ENCODE measurements around the gene ANAPC7. TPM values are rescaled to one million over a fixed set of nuclear protein-coding genes. Genes with fewer than 3 reads are reported as not detected.

The ANAPC7 gene
- total RNA-seq, 2 experiments from 2014 or later = 52.6 to 63.6 TPM

- POLR2A ChIA-PET = no interaction called here
- peaks cover 77% of the 10 kb centered on the region for H3K36me3 Mint-ChIP-seq (ENCODE audit: low read depth)
These were observed 65.4 kb downstream of the ANAPC7 start for GRCh38 chr12:110337912-110338710.

GRCh38 chr12:110335481-110336045, 67.9 kb downstream of the ANAPC7 start:
- no peaks in the 10 kb centered on the region for H3K27me3 Mint-ChIP-seq
- H3K4me1 Mint-ChIP-seq = no peaks in the 10 kb centered on the region
- intact Hi-C loops (cut with DNase I, micrococcal nuclease) = no loop called here
- H3K4me3 Mint-ChIP-seq = no peak overlapping the region
- no peak for DNase-seq
- H3K27ac Mint-ChIP-seq = no peak overlapping the region
- peaks cover 71% of the 10 kb centered on the region for H3K36me3 Mint-ChIP-seq (ENCODE audit: low read depth)
- ATAC-seq = no peak
- ChIA-PET POLR2A (interaction anchor here (0.5 to 0.7 kb wide), 2 partner anchors 18 to 76 kb away, joined by 3 to 6 read pairs; no protein-coding TSS in a partner anchor), CTCF (no interaction called here)
- H3K9me3 Mint-ChIP-seq (ENCODE audit: low read depth) = no peaks in the 10 kb centered on the region

More at GRCh38 chr12:110337912-110338710, 65.4 kb downstream of the ANAPC7 start:
- CTCF ChIA-PET = interaction anchor here (0.6 to 1.2 kb wide), 2 partner anchors 11 to 20 kb away, joined by 3 read pairs; no protein-coding TSS in a partner anchor
- Mint-ChIP-seq H3K4me1 (no peaks in the 10 kb centered on the region), H3K27ac (peak overlapping the region; percentile 27), H3K27me3 (no peaks in the 10 kb centered on the region), H3K9me3 (ENCODE audit: low read depth) (no peaks in the 10 kb centered on the region), H3K4me3 (no peak overlapping the region)
- no peak for DNase-seq
- intact Hi-C loops (cut with DNase I, micrococcal nuclease) = no loop called here
- no peak for ATAC-seq

- Mint-ChIP-seq H3K9me3 (ENCODE audit: low read depth) (no peaks in the 10 kb centered on the region), H3K4me1 (peaks cover 5% of the 10 kb centered on the region), H3K27me3 (no peaks in the 10 kb centered on the region), H3K27ac (no peak overlapping the region), H3K4me3 (no peak overlapping the region), H3K36me3 (ENCODE audit: low read depth) (peaks cover 61% of the 10 kb centered on the region)
- ATAC-seq (no peak), DNase-seq (no peak)
- POLR2A ChIA-PET = no interaction called here
- intact Hi-C loops (cut with DNase I, micrococcal nuclease) = no loop called here
- CTCF ChIA-PET = no interaction called here
These were observed 70.3 kb downstream of the ANAPC7 start for GRCh38 chr12:110333201-110333600.

- Mint-ChIP-seq H3K4me3 (no peak overlapping the region), H3K27me3 (no peaks in the 10 kb centered on the region), H3K9me3 (ENCODE audit: low read depth) (no peaks in the 10 kb centered on the region), H3K4me1 (peaks cover 5% of the 10 kb centered on the region), H3K36me3 (ENCODE audit: low read depth) (peaks cover 60% of the 10 kb centered on the region), H3K27ac (no peak overlapping the region)
- ChIA-PET CTCF (interaction anchor here (0.7 to 1.6 kb wide), 6 partner anchors 9 to 228 kb away, joined by 3 to 8 read pairs (median 3); no protein-coding TSS in a partner anchor), POLR2A (interaction anchor here (0.7 kb wide), 1 partner anchor 17 kb away, joined by 3 read pairs; no protein-coding TSS in a partner anchor)
- DNase-seq (no peak), ATAC-seq (no peak)
- intact Hi-C loops (cut with DNase I, micrococcal nuclease) = no loop called here
These were observed 73.0 kb downstream of the ANAPC7 start for GRCh38 chr12:110330544-110330943.

GRCh38 chr12:110330124-110330523, 73.4 kb downstream of the ANAPC7 start:
- DNase-seq = no peak
- CTCF ChIA-PET = interaction anchor here (0.7 to 1.6 kb wide), 5 partner anchors 9 to 228 kb away, joined by 3 to 8 read pairs (median 3); no protein-coding TSS in a partner anchor
- peaks cover 58% of the 10 kb centered on the region for H3K36me3 Mint-ChIP-seq (ENCODE audit: low read depth)
- intact Hi-C loops (cut with DNase I, micrococcal nuclease) = no loop called here
- no peak overlapping the region for H3K27ac Mint-ChIP-seq
- H3K4me1 Mint-ChIP-seq = peaks cover 5% of the 10 kb centered on the region
- no peaks in the 10 kb centered on the region for H3K9me3 Mint-ChIP-seq (ENCODE audit: low read depth)
- POLR2A ChIA-PET = interaction anchor here (0.7 to 0.8 kb wide), 2 partner anchors 18 to 102 kb away, joined by 3 read pairs; no protein-coding TSS in a partner anchor
- no peak for ATAC-seq
- H3K27me3 Mint-ChIP-seq = no peaks in the 10 kb centered on the region
- no peak overlapping the region for H3K4me3 Mint-ChIP-seq

- peaks cover 5% of the 10 kb centered on the region for H3K4me1 Mint-ChIP-seq
- ATAC-seq = no peak
- intact Hi-C loops (cut with DNase I, micrococcal nuclease) = loop anchor here in 1 of 2 experiments (5.0 kb wide), 1 partner anchor 42 kb away; no protein-coding TSS in a partner anchor
- ChIA-PET POLR2A (interaction anchor here (0.8 kb wide), 1 partner anchor 102 kb away, joined by 3 read pairs; no protein-coding TSS in a partner anchor), CTCF (interaction anchor here (0.7 to 1.6 kb wide), 4 partner anchors 8 to 227 kb away, joined by 3 to 8 read pairs (median 4); no protein-coding TSS in a partner anchor)
- no peak overlapping the region for H3K4me3 Mint-ChIP-seq
- DNase-seq = no peak
- H3K9me3 Mint-ChIP-seq (ENCODE audit: low read depth) = no peaks in the 10 kb centered on the region
- H3K27me3 Mint-ChIP-seq = no peaks in the 10 kb centered on the region
- H3K27ac Mint-ChIP-seq = no peak overlapping the region
- peaks cover 58% of the 10 kb centered on the region for H3K36me3 Mint-ChIP-seq (ENCODE audit: low read depth)
These were observed 73.8 kb downstream of the ANAPC7 start for GRCh38 chr12:110329710-110330109.

Other genes starting within 250 kb of the ANAPC7 start
- 100 to 1,000 TPM; 116 to 130 TPM for gene ATP2A2, start 122.5 kb downstream of the ANAPC7 start, total RNA-seq
- 100 to 1,000 TPM; 244 to 422 TPM for gene ARPC3, start 46.6 kb upstream of the ANAPC7 start, total RNA-seq
- 10 to 100 TPM; 37.8 to 62.0 TPM for gene GPN3, start 64.5 kb upstream of the ANAPC7 start, total RNA-seq
- 10 to 100 TPM; 55.2 to 57.5 TPM for gene FAM216A, start 65.1 kb upstream of the ANAPC7 start, total RNA-seq
- gene VPS29, start 98.4 kb upstream of the ANAPC7 start, total RNA-seq = 100 to 1,000 TPM in 1 of 2 experiments, 10 to 100 TPM in 1; 84.4 to 103 TPM
- 1 to 10 TPM; 1.5 to 2.2 TPM for gene RAD9B, start 98.6 kb upstream of the ANAPC7 start, total RNA-seq
- 10 to 100 TPM; 33.4 to 36.5 TPM for gene PPTC7, start 179.6 kb upstream of the ANAPC7 start, total RNA-seq
- 1 to 10 TPM; 7.2 to 7.3 TPM for gene TCTN1, start 210.4 kb upstream of the ANAPC7 start, total RNA-seq

Data from activated CD4-positive, alpha-beta T cell treated with anti-CD3 and anti-CD28 coated beads for 36 hours (primary cell).